ENCODE measurements around the gene RIOK2.
"Not testable (repeated sequence)": the region's sequence is repeated elsewhere in the genome, so short reads cannot be mapped to it uniquely, and the experiment has no call there.

RIOK2 gene

DNA sequence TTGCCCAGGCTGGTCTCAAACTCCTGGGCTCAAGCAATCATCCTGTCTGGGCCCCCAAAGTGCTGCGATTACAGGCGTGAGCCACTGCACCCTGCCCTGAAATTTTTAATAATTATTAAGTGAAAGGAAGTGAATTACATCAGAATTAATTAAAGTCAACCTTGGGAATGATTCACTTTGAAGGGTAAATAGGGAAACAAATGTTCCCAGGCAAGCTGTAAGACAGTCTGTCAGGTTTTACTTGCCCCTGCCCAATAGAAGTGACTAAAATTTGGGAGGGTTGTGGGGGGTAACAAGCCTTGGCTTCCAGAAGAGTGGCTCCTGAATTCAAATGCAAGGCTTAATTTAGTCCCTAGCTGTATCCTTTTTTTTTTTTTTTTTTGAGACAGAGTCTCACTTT is 39.3 kb downstream of the RIOK2 start:
- no peak overlapping the region for H3K4me3 ChIP-seq (ENCODE audit: low read depth, low read length)
- no peaks in the 10 kb centered on the region for H3K36me3 ChIP-seq (ENCODE audit: insufficient read depth, low read length)
- 0 out of 2 replicates have a peak, but pooled peaks cover 3% of the 10 kb centered on the region for H3K27me3 ChIP-seq (ENCODE audit: insufficient read depth, low read length)
- no peak overlapping the region for H3K27ac ChIP-seq (ENCODE audit: low read depth, low read length)
- H3K4me1 ChIP-seq (ENCODE audit: control insufficient read depth, insufficient read depth, low read length, unreplicated experiment): no peaks in the 10 kb centered on the region
- no peaks in the 10 kb centered on the region for H3K79me2 ChIP-seq (ENCODE audit: control insufficient read depth, insufficient read depth, low read length, unreplicated experiment)
- no peak overlapping the region for H2AFZ ChIP-seq (ENCODE audit: low read length, unreplicated experiment)

- H3K36me3 ChIP-seq (ENCODE audit: insufficient read depth, low read length): no peaks in the 10 kb centered on the region
- no peak within 1 kb of the TSS for H2AFZ ChIP-seq (ENCODE audit: low read length, unreplicated experiment)
- no peaks in the 10 kb centered on the region for H3K79me2 ChIP-seq (ENCODE audit: control insufficient read depth, insufficient read depth, low read length, unreplicated experiment)
- H3K4me1 ChIP-seq (ENCODE audit: control insufficient read depth, insufficient read depth, low read length, unreplicated experiment): no peaks in the 10 kb centered on the region
- H3K27me3 ChIP-seq (ENCODE audit: insufficient read depth, low read length): 0 out of 2 replicates have a peak, but pooled peaks cover 3% of the 10 kb centered on the region
- no peak within 1 kb of the TSS for H3K27ac ChIP-seq (ENCODE audit: low read depth, low read length)
- no peak within 1 kb of the TSS for H3K4me3 ChIP-seq (ENCODE audit: low read depth, low read length)
Measured at GRCh38 chr5:97142521-97143254, 40.4 kb downstream of the RIOK2 start, which contains the start of gene LIX1. TSS of gene LIX1 (minus strand) at chr5:97142611. CDS start at chr5:97142576, 35 bp downstream.

DNA sequence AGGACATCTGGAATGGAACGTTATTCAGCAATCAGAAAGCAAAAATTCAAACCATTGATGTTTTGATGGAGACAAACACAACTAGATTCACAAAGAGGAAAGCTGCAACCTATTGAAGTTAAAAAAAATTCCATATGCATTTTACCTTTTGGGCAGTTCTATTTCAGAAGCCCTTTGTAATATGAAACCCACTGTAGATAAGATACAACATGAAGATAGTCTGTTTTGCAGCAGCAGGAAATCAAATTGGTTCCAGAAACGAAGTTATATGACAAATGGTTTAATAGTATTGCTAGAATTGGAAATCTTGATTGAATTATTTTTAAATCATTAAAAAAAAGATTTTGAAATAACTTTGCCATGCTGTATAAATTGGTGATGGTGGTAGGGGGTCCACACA is 41.5 kb downstream of the RIOK2 start:
- no peak overlapping the region for H2AFZ ChIP-seq (ENCODE audit: low read length, unreplicated experiment)
- H3K27ac ChIP-seq (ENCODE audit: low read depth, low read length): no peak overlapping the region
- H3K27me3 ChIP-seq (ENCODE audit: insufficient read depth, low read length): 0 out of 2 replicates have a peak, but pooled peaks cover 3% of the 10 kb centered on the region
- H3K79me2 ChIP-seq (ENCODE audit: control insufficient read depth, insufficient read depth, low read length, unreplicated experiment): no peaks in the 10 kb centered on the region
- no peaks in the 10 kb centered on the region for H3K4me1 ChIP-seq (ENCODE audit: control insufficient read depth, insufficient read depth, low read length, unreplicated experiment)
- no peaks in the 10 kb centered on the region for H3K36me3 ChIP-seq (ENCODE audit: insufficient read depth, low read length)
- no peak overlapping the region for H3K4me3 ChIP-seq (ENCODE audit: low read depth, low read length)

- Histone ChIP-seq H3K27me3 (ENCODE audit: insufficient read depth, low read length) (0 out of 2 replicates have a peak, but pooled peaks cover 3% of the 10 kb centered on the region), H3K4me1 (ENCODE audit: control insufficient read depth, insufficient read depth, low read length, unreplicated experiment) (no peaks in the 10 kb centered on the region), H2AFZ (ENCODE audit: low read length, unreplicated experiment) (no peak overlapping the region), H3K4me3 (ENCODE audit: low read depth, low read length) (no peak overlapping the region), H3K36me3 (ENCODE audit: insufficient read depth, low read length) (no peaks in the 10 kb centered on the region), H3K79me2 (ENCODE audit: control insufficient read depth, insufficient read depth, low read length, unreplicated experiment) (no peaks in the 10 kb centered on the region), H3K27ac (ENCODE audit: low read depth, low read length) (no peak overlapping the region)
Measured at GRCh38 chr5:97141031-97141430, 42.0 kb downstream of the RIOK2 start.

GRCh38 chr5:97140250-97140649 is 42.8 kb downstream of the RIOK2 start:
- H3K4me1 ChIP-seq (ENCODE audit: control insufficient read depth, insufficient read depth, low read length, unreplicated experiment); H3K79me2 ChIP-seq (ENCODE audit: control insufficient read depth, insufficient read depth, low read length, unreplicated experiment); H2AFZ ChIP-seq (ENCODE audit: low read length, unreplicated experiment); H3K27ac ChIP-seq (ENCODE audit: low read depth, low read length); H3K36me3 ChIP-seq (ENCODE audit: insufficient read depth, low read length); H3K4me3 ChIP-seq (ENCODE audit: low read depth, low read length); H3K27me3 ChIP-seq (ENCODE audit: insufficient read depth, low read length): not testable (repeated sequence)

DNA sequence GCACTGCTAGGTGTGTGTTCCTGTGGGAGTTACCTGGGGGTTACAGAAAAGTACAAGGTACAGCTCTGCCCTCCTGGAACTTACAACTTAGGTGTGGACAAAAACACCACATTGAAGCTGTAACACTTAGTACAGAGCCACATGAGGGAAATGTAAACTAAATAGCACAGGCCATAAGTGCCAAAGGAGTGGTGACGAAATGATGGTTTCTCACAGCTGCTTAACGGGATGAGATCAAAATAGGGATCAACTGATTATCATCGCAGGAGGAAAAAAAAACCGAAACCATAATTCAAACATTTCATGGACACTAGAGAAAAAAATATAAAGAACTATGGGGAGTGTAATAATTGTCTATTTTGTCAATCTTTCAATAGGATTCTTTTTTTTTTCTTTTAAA is 46.6 kb downstream of the RIOK2 start:
- Histone ChIP-seq H3K27me3 (ENCODE audit: insufficient read depth, low read length) (0 out of 2 replicates have a peak, but pooled peaks cover 3% of the 10 kb centered on the region), H3K79me2 (ENCODE audit: control insufficient read depth, insufficient read depth, low read length, unreplicated experiment) (no peaks in the 10 kb centered on the region), H3K4me1 (ENCODE audit: control insufficient read depth, insufficient read depth, low read length, unreplicated experiment) (no peaks in the 10 kb centered on the region), H3K36me3 (ENCODE audit: insufficient read depth, low read length) (no peaks in the 10 kb centered on the region), H2AFZ (ENCODE audit: low read length, unreplicated experiment) (no peak overlapping the region), H3K27ac (ENCODE audit: low read depth, low read length) (no peak overlapping the region), H3K4me3 (ENCODE audit: low read depth, low read length) (no peak overlapping the region)

- H2AFZ ChIP-seq (ENCODE audit: low read length, unreplicated experiment): no peak overlapping the region
Measured at GRCh38 chr5:97135868-97136267, 47.2 kb downstream of the RIOK2 start.

DNA sequence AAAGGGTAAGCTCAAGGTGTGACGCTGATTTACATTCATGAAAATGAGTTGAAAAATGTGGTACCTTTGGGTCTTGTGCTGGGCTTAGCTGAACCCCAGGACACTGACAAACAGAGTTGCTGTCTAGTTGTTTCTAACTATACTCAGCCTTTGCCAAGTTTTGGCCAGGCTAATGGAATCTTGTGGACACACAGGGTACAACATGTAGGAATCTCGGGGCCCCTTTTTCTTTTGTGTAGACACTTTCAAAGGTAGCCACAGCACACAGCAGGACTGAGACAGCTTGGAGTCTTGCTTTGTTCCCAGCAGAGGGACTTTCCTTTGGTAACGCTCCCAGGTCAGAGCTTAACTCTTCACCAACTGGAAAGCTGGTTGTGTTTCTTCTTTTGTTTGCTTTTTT is 48.4 kb downstream of the RIOK2 start:
- Histone ChIP-seq H3K27ac (ENCODE audit: low read depth, low read length) (no peak overlapping the region), H3K27me3 (ENCODE audit: insufficient read depth, low read length) (peaks cover 7% of the 10 kb centered on the region; the same call in 1 of the 2 replicates), H2AFZ (ENCODE audit: low read length, unreplicated experiment) (no peak overlapping the region), H3K4me1 (ENCODE audit: control insufficient read depth, insufficient read depth, low read length, unreplicated experiment) (no peaks in the 10 kb centered on the region), H3K79me2 (ENCODE audit: control insufficient read depth, insufficient read depth, low read length, unreplicated experiment) (no peaks in the 10 kb centered on the region), H3K4me3 (ENCODE audit: low read depth, low read length) (no peak overlapping the region), H3K36me3 (ENCODE audit: insufficient read depth, low read length) (no peaks in the 10 kb centered on the region)

More at GRCh38 chr5:97135868-97136267, 47.2 kb downstream of the RIOK2 start:
- no peaks in the 10 kb centered on the region for H3K4me1 ChIP-seq (ENCODE audit: control insufficient read depth, insufficient read depth, low read length, unreplicated experiment)
- no peak overlapping the region for H3K4me3 ChIP-seq (ENCODE audit: low read depth, low read length)
- H3K36me3 ChIP-seq (ENCODE audit: insufficient read depth, low read length): no peaks in the 10 kb centered on the region
- 0 out of 2 replicates have a peak, but pooled peaks cover 3% of the 10 kb centered on the region for H3K27me3 ChIP-seq (ENCODE audit: insufficient read depth, low read length)
- no peaks in the 10 kb centered on the region for H3K79me2 ChIP-seq (ENCODE audit: control insufficient read depth, insufficient read depth, low read length, unreplicated experiment)
- H3K27ac ChIP-seq (ENCODE audit: low read depth, low read length): no peak overlapping the region

DNA sequence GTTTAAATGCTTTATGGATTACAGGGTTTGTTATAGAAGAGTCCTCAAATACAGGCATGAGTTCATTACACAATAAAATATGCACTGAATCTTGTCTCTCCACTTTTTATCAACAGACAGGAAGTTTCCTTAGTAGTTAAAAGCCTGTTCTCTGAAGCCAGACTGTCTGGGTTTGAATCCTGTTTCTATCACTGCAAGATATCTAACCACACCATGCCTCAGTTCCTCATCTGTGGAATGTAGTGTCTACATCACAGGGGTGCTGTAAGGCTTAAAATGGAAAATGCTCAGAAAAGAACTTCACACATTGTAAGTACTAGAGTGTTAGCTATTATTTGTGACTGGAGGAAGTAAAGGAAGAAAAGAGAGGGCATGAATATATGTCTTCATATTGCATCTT is 49.9 kb downstream of the RIOK2 start:
- Histone ChIP-seq H3K27ac (ENCODE audit: low read depth, low read length) (no peak overlapping the region), H3K79me2 (ENCODE audit: control insufficient read depth, insufficient read depth, low read length, unreplicated experiment) (no peaks in the 10 kb centered on the region), H3K4me3 (ENCODE audit: low read depth, low read length) (no peak overlapping the region), H3K27me3 (ENCODE audit: insufficient read depth, low read length) (peaks cover 14% of the 10 kb centered on the region), H3K4me1 (ENCODE audit: control insufficient read depth, insufficient read depth, low read length, unreplicated experiment) (no peaks in the 10 kb centered on the region), H3K36me3 (ENCODE audit: insufficient read depth, low read length) (no peaks in the 10 kb centered on the region), H2AFZ (ENCODE audit: low read length, unreplicated experiment) (no peak overlapping the region)

DNA sequence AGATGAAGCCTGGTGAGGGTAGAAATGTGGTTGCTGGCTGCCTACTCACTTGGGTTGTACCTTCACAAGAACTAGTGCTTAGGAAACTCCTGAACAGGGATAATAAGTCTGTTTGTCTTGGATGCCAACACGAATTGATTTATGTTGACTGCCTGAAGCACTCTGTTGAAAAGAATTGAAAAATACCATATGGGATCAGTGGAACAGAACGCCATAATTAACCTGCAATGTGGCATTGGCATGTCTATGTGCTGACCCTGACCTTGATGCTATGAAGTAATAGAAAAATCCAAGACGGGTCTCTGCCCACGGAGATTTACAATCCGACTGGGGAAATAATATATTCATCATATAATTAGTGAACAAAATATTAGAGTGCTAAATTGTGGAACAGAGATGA is 51.1 kb downstream of the RIOK2 start:
- no peak overlapping the region for H3K27ac ChIP-seq (ENCODE audit: low read depth, low read length)
- H3K27me3 ChIP-seq (ENCODE audit: insufficient read depth, low read length): peaks cover 22% of the 10 kb centered on the region
- H3K79me2 ChIP-seq (ENCODE audit: control insufficient read depth, insufficient read depth, low read length, unreplicated experiment): no peaks in the 10 kb centered on the region
- H3K36me3 ChIP-seq (ENCODE audit: insufficient read depth, low read length): no peaks in the 10 kb centered on the region
- no peaks in the 10 kb centered on the region for H3K4me1 ChIP-seq (ENCODE audit: control insufficient read depth, insufficient read depth, low read length, unreplicated experiment)
- no peak overlapping the region for H3K4me3 ChIP-seq (ENCODE audit: low read depth, low read length)
- H2AFZ ChIP-seq (ENCODE audit: low read length, unreplicated experiment): no peak overlapping the region

DNA sequence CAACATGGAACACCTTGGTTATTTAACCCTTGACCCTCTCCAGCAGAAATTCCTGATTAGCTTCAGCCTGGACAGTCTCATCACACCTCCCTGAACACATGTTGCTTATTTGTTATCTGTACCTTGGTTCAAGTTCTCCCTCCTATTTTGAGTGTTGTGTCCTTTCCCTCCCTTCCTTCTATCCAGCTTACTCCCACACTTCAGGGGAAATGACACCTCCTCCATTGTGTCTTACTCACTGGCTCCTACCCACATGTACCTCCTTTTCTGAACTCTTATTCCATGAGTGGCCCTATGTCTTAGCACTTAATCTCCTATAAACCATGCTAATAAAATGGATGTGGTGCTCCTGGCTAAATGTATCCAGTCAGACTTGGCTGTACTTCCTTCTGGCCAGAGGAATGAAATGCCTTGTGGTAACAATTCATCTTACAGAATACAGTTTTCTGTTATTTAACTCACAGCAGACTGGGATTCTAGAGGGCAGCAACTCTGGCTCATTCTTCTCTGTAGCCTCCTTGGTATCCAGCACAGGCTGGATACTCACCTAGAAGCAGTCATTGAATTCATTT is 51.8 kb downstream of the RIOK2 start:
- no peak overlapping the region for H2AFZ ChIP-seq (ENCODE audit: low read length, unreplicated experiment)
- peaks cover 24% of the 10 kb centered on the region for H3K27me3 ChIP-seq (ENCODE audit: insufficient read depth, low read length)
- H3K4me3 ChIP-seq (ENCODE audit: low read depth, low read length): no peak overlapping the region
- H3K79me2 ChIP-seq (ENCODE audit: control insufficient read depth, insufficient read depth, low read length, unreplicated experiment): no peaks in the 10 kb centered on the region
- H3K27ac ChIP-seq (ENCODE audit: low read depth, low read length): no peak overlapping the region
- H3K4me1 ChIP-seq (ENCODE audit: control insufficient read depth, insufficient read depth, low read length, unreplicated experiment): no peaks in the 10 kb centered on the region
- H3K36me3 ChIP-seq (ENCODE audit: insufficient read depth, low read length): no peaks in the 10 kb centered on the region
